ENCODE data around the gene SLC7A6OS.
"Not testable (repeated sequence)": the region's sequence is repeated elsewhere in the genome, so short reads cannot be mapped to it uniquely, and the experiment has no call there.

Gene SLC7A6OS

DNA sequence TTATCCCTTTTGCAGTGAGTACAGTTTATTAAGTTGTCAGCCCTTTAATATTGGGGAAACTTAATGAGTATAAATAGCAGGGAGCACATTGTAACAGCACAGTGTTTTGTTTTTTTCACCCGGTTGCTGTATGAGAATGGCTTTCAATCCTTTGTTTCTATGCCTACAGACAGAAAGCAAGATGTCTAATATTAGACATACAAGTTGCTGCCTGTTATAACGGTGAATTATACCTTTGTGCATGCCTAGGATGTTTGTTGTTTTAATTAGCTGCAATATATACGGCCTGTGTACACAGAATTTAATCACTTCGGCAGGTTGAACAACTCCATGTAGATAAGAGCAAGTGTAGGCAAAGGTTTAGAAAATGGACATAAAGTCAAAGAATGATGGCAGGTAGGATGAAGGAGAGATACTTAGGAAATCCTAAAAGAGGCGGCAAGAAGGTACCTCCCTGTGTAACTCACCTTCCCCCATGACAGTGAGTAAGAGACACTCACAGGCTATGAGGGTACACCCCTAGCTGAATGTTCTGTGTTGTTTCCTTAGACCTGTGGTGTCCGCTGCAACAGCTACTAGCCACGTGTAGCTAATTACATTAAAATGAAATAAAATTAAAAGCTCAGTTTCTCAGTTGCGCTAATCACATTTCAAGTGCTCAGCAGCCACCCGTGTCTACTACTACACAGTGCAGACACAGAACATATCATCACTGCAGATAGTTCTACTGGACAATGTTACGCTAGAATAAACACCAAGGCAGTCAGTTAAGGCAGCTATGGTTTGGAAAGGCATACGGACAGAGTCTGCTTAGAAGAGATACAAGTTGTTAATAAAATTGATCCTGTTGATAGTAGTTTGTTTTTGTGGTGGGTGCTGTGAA, 10.9 kb downstream of the SLC7A6OS start:
- in situ Hi-C loops (cut with MboI; ENCODE audit: low sequenced_read_pairs), result no loop called here

DNA sequence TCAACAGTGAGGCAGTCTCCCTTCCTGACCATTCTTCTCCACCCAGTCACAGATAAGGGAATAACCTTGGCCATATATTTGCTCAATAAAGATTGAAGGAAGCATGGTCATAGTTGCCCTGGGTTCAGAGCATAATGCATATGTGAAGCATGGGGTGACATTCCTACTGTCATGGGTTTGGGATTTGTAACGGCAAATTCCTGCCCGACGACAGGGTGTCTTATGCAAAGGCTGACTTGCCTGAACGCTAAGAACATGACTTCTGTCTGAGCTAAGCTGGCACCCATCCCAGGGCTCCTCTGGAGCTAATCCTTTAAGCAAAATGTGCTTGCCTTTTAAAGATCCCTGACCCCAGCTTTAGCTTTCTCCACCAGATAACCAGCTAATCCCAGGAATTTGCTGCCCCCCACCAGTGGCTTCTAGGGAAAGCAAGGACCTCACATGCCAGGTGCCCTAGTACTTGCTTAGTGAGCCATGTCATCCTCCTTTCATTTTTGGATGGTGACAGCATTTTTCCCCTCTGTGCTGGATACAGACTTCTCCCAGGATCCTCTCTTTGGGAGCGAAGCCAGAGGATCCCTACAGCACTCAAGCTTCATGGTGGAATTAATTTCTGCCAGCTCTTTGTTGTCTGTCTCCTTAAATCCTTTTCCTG, 11.7 kb downstream of the SLC7A6OS start:
- in situ Hi-C loops (cut with MboI; ENCODE audit: low sequenced_read_pairs), result no loop called here

DNA sequence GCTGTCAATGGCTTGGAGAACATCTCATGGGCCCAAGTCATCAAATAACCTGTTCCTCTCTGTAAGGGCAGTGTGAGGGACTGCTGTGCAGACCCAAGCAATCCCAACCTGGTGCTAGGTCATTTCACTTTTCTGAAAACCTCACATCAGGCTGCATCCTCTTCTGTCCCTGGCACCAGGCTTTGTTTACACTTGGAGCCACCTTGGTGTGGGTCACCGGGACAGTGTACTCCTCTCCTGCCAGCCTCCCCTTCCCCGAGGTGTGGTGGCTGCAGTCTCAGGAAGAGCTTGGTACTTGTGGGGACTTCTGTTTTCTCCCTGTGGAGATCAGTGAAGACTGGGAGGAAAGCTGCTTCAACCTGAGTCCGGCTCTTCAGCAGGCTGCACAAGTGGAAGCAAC, 12.4 kb downstream of the SLC7A6OS start:
- in situ Hi-C loops (cut with MboI; ENCODE audit: low sequenced_read_pairs), result no loop called here

DNA sequence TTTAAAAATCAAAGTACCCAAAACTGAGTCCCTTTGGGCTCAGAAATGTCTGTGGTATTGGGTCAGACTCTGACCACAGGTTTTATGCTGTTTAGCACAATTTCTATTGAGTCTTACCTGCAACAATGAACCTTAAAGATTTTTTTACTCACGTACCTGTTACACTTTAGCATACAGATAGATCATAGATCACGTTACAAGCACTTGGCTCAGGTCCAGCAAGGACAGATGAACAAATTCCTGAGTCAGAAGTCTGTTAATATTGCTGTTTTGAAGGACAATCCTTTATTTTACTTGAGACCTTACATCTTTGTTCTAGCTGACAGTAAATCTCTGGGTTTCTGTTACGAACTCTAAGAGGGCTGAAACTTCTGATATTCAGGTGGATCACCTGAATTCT, 12.8 kb downstream of the SLC7A6OS start:
- in situ Hi-C loops (cut with MboI; ENCODE audit: low sequenced_read_pairs), result no loop called here

GRCh38 chr16:68296693-68297092, 14.1 kb downstream of the SLC7A6OS start:
- in situ Hi-C loops (cut with MboI; ENCODE audit: low sequenced_read_pairs), result no loop called here

GRCh38 chr16:68296291-68296690, 14.5 kb downstream of the SLC7A6OS start:
- in situ Hi-C loops (cut with MboI; ENCODE audit: low sequenced_read_pairs), result no loop called here

GRCh38 chr16:68292425-68292824, 18.3 kb downstream of the SLC7A6OS start:
- in situ Hi-C loops (cut with MboI; ENCODE audit: low sequenced_read_pairs), result no loop called here

GRCh38 chr16:68291227-68291626, 19.5 kb downstream of the SLC7A6OS start:
- in situ Hi-C loops (cut with MboI; ENCODE audit: low sequenced_read_pairs), result no loop called here

DNA sequence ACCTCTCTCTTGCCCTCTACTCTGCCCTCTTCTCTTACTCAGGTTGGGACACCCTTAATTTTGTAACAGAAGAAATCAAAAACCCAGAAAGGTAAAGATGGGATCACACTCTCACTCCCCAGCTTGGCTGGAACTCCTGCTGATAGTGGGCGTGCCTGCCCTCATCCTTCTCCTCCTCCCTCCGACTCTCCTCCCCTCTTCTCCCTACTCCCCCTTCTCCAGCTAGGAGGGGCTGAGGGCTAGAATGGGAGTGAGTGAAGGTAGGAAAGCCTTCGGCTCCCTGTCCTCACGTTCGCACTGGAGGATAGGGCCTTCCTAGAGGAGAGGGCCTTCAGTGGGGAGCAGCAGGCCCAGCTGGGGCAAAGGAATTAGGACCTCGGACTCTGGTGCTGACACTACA, 20.3 kb downstream of the SLC7A6OS start:
- in situ Hi-C loops (cut with MboI; ENCODE audit: low sequenced_read_pairs), result no loop called here

GRCh38 chr16:68289621-68290329, 21.0 kb downstream of the SLC7A6OS start:
- in situ Hi-C loops (cut with MboI; ENCODE audit: low sequenced_read_pairs), result no loop called here

DNA sequence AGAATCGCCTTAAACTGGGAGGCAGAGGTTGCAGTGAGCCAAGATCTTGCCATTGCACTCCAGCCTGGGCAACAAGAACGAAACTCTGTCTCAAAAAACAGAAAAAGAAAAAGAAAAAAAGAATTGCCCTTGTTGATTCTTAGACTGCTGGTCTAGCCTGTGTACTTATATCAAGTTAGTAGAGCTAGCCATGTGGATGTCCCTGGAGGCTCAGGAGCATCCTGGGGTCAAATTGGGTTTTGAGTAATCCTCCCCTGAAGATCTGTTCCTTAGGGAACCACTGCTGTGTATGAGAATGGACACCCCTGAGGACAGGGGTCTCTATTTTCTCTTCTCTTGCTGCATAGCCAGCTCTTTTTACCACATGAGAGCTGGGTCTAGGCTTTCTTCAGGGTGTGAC, 21.5 kb downstream of the SLC7A6OS start:
- in situ Hi-C loops (cut with MboI; ENCODE audit: low sequenced_read_pairs), result no loop called here

DNA sequence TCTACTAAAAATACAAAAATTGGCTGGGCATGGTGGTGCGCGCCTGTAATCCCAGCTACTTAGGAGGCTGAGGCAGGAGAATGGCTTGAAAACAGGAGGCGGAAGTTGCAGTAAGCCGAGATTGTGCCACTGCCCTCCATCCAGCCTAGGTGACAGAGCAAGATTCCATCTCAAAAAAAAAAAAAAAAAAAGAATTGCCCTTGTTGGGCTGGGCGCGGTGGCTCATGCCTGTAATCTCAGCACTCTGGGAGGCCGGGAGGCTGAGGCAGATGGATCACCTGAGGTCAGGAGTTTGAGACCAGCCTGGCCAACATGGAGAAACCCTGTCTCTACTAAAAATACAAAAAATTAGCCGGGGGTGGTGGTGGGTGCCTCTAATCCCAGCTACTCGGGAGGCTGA, 21.9 kb downstream of the SLC7A6OS start:
- in situ Hi-C loops (cut with MboI; ENCODE audit: low sequenced_read_pairs), result not testable (repeated sequence)

- in situ Hi-C loops (cut with MboI; ENCODE audit: low sequenced_read_pairs), result no loop called here
Observed at GRCh38 chr16:68288252-68288650, 22.5 kb downstream of the SLC7A6OS start.

GRCh38 chr16:68287276-68288251, 23.2 kb downstream of the SLC7A6OS start:
- in situ Hi-C loops (cut with MboI; ENCODE audit: low sequenced_read_pairs), result no loop called here

DNA sequence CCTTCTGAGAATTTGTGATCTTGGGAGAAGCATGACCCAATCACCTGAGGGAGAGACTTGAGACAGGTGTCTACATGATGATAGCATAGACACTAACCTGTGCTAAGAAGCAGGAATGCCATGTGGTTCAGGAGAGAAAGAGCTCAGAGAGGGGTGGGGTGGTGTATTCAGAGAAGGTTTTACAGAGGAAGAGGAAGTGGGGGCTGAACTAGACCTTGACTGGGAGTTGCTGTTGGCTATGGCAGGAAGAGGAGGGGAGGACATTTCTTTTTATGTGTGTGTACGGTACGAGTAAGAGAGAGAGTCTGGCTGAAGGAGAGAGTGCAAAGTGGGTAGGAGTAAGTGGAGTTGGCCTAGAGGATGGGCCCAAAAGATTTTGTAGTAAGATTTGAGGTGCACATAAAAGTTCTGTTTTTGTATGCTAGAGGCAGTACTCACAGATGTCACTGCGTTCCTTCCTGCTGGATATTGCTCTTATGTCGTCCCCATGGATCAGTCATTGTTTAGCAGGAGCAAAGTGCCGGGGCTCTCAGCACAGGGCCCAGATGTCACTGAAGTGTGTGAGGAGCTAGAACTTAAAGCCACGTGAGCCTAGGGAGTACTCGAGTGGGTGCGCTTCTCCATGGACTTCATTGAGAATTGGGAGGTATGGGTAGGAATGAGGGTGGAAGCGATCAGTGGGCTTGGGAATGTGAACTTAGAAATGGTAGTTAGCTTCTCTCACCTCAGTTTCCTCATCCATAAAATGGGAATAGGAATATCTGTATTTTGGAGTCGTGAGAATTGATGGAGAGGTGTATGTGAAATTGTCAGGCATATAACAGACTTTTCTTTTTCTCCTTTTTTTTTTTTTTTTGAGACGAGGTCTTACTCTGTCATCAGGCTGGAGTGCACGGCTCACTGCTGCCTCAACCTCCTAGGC, 24.3 kb downstream of the SLC7A6OS start:
- in situ Hi-C loops (cut with MboI; ENCODE audit: low sequenced_read_pairs), result no loop called here

- in situ Hi-C loops (cut with MboI; ENCODE audit: low sequenced_read_pairs), result no loop called here
Observed at GRCh38 chr16:68285683-68286082, 25.1 kb downstream of the SLC7A6OS start.

DNA sequence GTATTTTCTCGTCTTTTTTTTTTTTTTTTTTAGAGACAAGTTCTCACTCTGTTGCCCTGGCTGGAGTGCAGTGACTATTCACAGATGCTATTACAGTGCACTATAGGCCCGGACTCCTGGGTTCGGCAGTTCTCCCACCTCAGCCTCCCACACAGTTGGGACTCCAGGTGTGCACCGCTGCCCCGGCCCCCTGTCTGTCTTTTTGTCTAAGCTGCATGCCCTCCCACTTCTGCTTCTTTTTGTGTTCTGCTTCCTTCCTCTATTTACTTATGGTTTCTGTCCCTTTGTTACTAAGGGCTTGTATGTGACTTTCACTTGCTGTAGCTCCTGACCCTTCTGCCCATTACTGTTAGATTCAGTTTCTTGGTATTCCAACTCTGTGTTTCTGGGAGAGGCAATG, 25.9 kb downstream of the SLC7A6OS start:
- in situ Hi-C loops (cut with MboI; ENCODE audit: low sequenced_read_pairs), result no loop called here

GRCh38 chr16:68283801-68284598, 26.7 kb downstream of the SLC7A6OS start:
- in situ Hi-C loops (cut with MboI; ENCODE audit: low sequenced_read_pairs), result no loop called here

- in situ Hi-C loops (cut with MboI; ENCODE audit: low sequenced_read_pairs), result no loop called here
Observed at GRCh38 chr16:68283346-68283745, 27.4 kb downstream of the SLC7A6OS start.
